Measurements from ENCODE around the gene TMTC4. TPM values are rescaled to one million over a fixed set of nuclear protein-coding genes. Genes with fewer than 3 reads are reported as not detected.
A peak's percentile ranks its signal among the peaks of the same experiment; 100 is the strongest.
"Not testable (repeated sequence)": the region's sequence is repeated elsewhere in the genome, so short reads cannot be mapped to it uniquely, and the experiment has no call there.

The TMTC4 gene
- total RNA-seq, 2 donors from 2014 or later: 16.1 to 18.1 TPM

- Mint-ChIP-seq H3K27ac (no peak overlapping the region), H3K4me1 (ENCODE audit: low read depth) (no peaks in the 10 kb centered on the region), H3K27me3 (ENCODE audit: low read depth) (no peaks in the 10 kb centered on the region), H3K36me3 (ENCODE audit: insufficient read depth in 2 of 2) (peaks cover 0 to 5% of the 10 kb centered on the region in 2 donors), H3K9me3 (no peaks in the 10 kb centered on the region), H3K4me3 (no peak overlapping the region)
- DNase-seq: no peak
- no peak for ATAC-seq (replicated peaks in 1 of 2)
Observed at GRCh38 chr13:100637380-100637779, 37.2 kb downstream of the TMTC4 start.

DNA sequence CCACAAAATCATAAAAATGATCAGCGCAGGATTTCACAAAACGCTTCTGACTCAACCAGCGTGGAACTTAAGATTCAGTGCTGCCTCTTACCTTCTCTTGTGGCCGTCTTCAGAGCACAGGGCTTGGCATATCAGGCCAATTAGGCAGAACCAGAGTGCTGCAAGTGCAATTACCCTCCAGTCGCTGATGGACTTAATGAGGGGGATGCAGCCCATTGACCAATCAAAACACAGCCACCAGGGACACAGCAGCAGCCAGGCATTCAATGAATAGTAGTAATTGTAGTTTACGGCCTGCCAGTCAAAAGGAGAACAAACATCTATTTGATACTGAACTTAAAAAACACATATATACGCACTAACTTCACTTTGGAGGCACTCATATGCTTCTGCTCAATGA, 38.2 kb downstream of the TMTC4 start:
- H3K4me3 Mint-ChIP-seq: no peak overlapping the region
- no peaks in the 10 kb centered on the region for H3K9me3 Mint-ChIP-seq
- H3K27me3 Mint-ChIP-seq (ENCODE audit: low read depth): no peaks in the 10 kb centered on the region
- H3K27ac Mint-ChIP-seq: no peak overlapping the region
- ATAC-seq (replicated peaks in 1 of 2) (no peak), DNase-seq (no peak)
- peaks cover 0 to 3% of the 10 kb centered on the region in 2 donors for H3K36me3 Mint-ChIP-seq (ENCODE audit: insufficient read depth in 2 of 2)
- no peaks in the 10 kb centered on the region for H3K4me1 Mint-ChIP-seq (ENCODE audit: low read depth)

GRCh38 chr13:100636004-100636403, 38.6 kb downstream of the TMTC4 start:
- Mint-ChIP-seq H3K4me3 (no peak overlapping the region), H3K27ac (no peak overlapping the region), H3K36me3 (ENCODE audit: insufficient read depth in 2 of 2) (peaks cover 0 to 3% of the 10 kb centered on the region in 2 donors), H3K9me3 (no peaks in the 10 kb centered on the region), H3K4me1 (ENCODE audit: low read depth) (no peaks in the 10 kb centered on the region), H3K27me3 (ENCODE audit: low read depth) (no peaks in the 10 kb centered on the region)
- DNase-seq (no peak), ATAC-seq (replicated peaks in 1 of 2) (no peak)

DNA sequence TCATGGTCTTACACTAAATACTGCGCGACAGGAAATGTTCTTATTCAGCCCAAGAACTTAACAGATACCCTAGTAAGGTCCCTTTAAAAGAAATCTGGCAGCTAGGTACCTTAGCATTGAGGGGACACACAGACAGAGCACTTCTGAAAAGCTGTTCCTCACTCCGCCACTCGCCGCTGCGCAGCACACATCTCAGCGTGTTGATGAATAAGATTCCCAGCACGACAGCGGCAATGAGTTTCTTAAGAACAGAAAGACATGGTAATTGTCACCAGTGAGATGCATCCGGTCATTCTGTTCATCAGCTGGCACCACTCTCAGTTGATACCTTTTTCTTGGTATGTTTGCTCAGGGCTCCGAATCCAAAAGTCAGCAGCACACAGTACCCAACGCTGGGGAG, 39.9 kb downstream of the TMTC4 start:
- H3K9me3 Mint-ChIP-seq: no peaks in the 10 kb centered on the region
- H3K36me3 Mint-ChIP-seq (ENCODE audit: insufficient read depth in 2 of 2): peaks cover 0 to 2% of the 10 kb centered on the region in 2 donors
- ATAC-seq (replicated peaks in 1 of 2) (no peak), DNase-seq (no peak)
- no peak overlapping the region for H3K4me3 Mint-ChIP-seq
- H3K27ac Mint-ChIP-seq: no peak overlapping the region
- no peaks in the 10 kb centered on the region for H3K4me1 Mint-ChIP-seq (ENCODE audit: low read depth)
- H3K27me3 Mint-ChIP-seq (ENCODE audit: low read depth): no peaks in the 10 kb centered on the region

DNA sequence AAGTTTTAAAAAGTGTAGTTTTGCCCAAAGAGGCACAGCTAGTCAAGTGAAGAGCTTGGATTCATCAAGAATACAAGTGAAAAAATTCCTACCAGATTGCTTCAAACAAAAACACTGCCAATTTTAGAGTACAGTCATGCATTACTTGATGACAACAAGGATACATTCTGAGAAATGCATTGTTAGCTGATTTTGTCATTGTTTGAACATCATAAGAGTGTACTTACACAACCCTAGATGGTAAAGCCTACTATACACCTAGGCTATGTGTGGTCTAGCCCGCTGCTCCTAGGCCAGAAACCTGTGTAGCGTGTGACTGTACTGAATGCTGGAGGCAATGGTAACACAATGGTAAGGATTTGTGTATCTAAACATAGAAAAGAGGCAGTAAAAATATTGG, 41.1 kb downstream of the TMTC4 start:
- Mint-ChIP-seq H3K9me3 (no peaks in the 10 kb centered on the region), H3K36me3 (ENCODE audit: insufficient read depth in 2 of 2) (peaks cover 3 to 5% of the 10 kb centered on the region in 2 donors), H3K4me1 (ENCODE audit: low read depth) (no peaks in the 10 kb centered on the region), H3K4me3 (no peak overlapping the region), H3K27ac (no peak overlapping the region), H3K27me3 (ENCODE audit: low read depth) (no peaks in the 10 kb centered on the region)
- ATAC-seq (replicated peaks in 1 of 2) (no peak), DNase-seq (no peak)

DNA sequence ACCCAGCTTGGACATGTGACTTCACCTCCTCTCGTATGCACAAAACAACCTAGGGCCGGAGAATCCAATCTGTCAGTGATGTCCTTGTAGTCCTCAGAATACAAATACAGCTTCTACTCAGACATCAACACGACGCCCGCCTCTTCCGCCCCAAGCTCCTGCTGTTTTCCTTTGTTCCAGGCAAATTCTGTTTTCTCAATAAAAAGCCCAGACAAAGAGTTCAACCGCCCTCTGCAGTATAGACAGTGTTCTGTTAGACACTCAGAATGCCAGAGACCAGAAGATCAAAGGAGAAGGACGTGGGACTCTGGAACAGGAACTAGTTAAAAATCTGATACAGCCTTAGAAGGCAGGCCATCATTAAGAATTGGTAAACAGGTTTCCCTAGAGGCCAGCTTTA, 44.0 kb downstream of the TMTC4 start:
- peaks cover 4 to 7% of the 10 kb centered on the region in 2 donors for H3K36me3 Mint-ChIP-seq (ENCODE audit: insufficient read depth in 2 of 2)
- no peaks in the 10 kb centered on the region for H3K9me3 Mint-ChIP-seq
- no peak for DNase-seq
- no peak overlapping the region for H3K27ac Mint-ChIP-seq
- H3K4me3 Mint-ChIP-seq: no peak overlapping the region
- ATAC-seq (replicated peaks in 1 of 2): no peak
- no peaks in the 10 kb centered on the region for H3K27me3 Mint-ChIP-seq (ENCODE audit: low read depth)
- no peaks in the 10 kb centered on the region for H3K4me1 Mint-ChIP-seq (ENCODE audit: low read depth)

- no peak overlapping the region for H3K27ac Mint-ChIP-seq
- H3K36me3 Mint-ChIP-seq (ENCODE audit: insufficient read depth in 2 of 2): peaks cover 12 to 15% of the 10 kb centered on the region in 2 donors
- H3K4me1 Mint-ChIP-seq (ENCODE audit: low read depth): no peaks in the 10 kb centered on the region
- DNase-seq (no peak), ATAC-seq (replicated peaks in 1 of 2) (no peak)
- no peaks in the 10 kb centered on the region for H3K27me3 Mint-ChIP-seq (ENCODE audit: low read depth)
- H3K4me3 Mint-ChIP-seq: no peak overlapping the region
- peaks cover 0 to 2% of the 10 kb centered on the region in 2 donors for H3K9me3 Mint-ChIP-seq
Observed at GRCh38 chr13:100627120-100627519, 47.5 kb downstream of the TMTC4 start.

GRCh38 chr13:100625447-100625846, 49.1 kb downstream of the TMTC4 start:
- H3K4me1 Mint-ChIP-seq (ENCODE audit: low read depth): no peaks in the 10 kb centered on the region
- no peak overlapping the region for H3K4me3 Mint-ChIP-seq
- H3K36me3 Mint-ChIP-seq (ENCODE audit: insufficient read depth in 2 of 2): peaks cover 15 to 18% of the 10 kb centered on the region in 2 donors
- ATAC-seq (replicated peaks in 1 of 2) (no peak), DNase-seq (no peak)
- peaks cover 0 to 2% of the 10 kb centered on the region in 2 donors for H3K9me3 Mint-ChIP-seq
- H3K27ac Mint-ChIP-seq: no peak overlapping the region
- H3K27me3 Mint-ChIP-seq (ENCODE audit: low read depth): no peaks in the 10 kb centered on the region

DNA sequence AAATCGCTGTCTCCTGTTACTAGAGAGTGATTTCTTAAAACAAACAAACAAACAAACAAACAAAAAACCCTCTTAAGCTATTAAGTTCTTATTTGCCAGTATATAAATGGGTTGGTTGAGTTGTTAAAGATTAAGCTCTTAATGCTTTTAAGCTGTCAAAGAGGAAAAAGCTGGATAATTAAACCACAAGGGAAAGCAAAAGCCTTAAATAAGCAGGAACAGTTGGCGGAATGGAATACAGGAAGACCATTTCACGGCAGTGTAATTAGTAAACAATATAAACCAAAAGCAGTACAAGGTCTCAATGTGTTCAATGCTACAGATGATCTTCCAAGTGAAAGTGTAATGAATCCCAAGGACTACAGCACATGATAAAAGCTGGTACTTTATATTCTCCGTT, 53.8 kb downstream of the TMTC4 start:
- Mint-ChIP-seq H3K9me3 (peaks cover 0 to 2% of the 10 kb centered on the region in 2 donors), H3K36me3 (ENCODE audit: insufficient read depth in 2 of 2) (peaks cover 10 to 13% of the 10 kb centered on the region in 2 donors), H3K4me3 (no peak overlapping the region), H3K4me1 (ENCODE audit: low read depth) (peaks cover 7% of the 10 kb centered on the region), H3K27me3 (ENCODE audit: low read depth) (no peaks in the 10 kb centered on the region), H3K27ac (peak overlapping the region; percentile 78)
- ATAC-seq (replicated peaks in 1 of 2) (no peak), DNase-seq (no peak)

GRCh38 chr13:100619940-100620339, 54.7 kb downstream of the TMTC4 start:
- H3K4me3 Mint-ChIP-seq: peak overlapping the region in 1 of 2 donors; percentile 1
- H3K27me3 Mint-ChIP-seq (ENCODE audit: low read depth): no peaks in the 10 kb centered on the region
- H3K27ac Mint-ChIP-seq: peak overlapping the region; percentile 78
- ATAC-seq (replicated peaks in 1 of 2) (peak; percentile 43 to 63), DNase-seq (no peak)
- H3K4me1 Mint-ChIP-seq (ENCODE audit: low read depth): peaks cover 7% of the 10 kb centered on the region
- H3K9me3 Mint-ChIP-seq: peaks cover 0 to 2% of the 10 kb centered on the region in 2 donors
- peaks cover 8 to 13% of the 10 kb centered on the region in 2 donors for H3K36me3 Mint-ChIP-seq (ENCODE audit: insufficient read depth in 2 of 2)

- not testable (repeated sequence) for H3K27me3 Mint-ChIP-seq (ENCODE audit: low read depth); H3K4me1 Mint-ChIP-seq (ENCODE audit: low read depth); ATAC-seq (replicated peaks in 1 of 2); H3K27ac Mint-ChIP-seq; H3K9me3 Mint-ChIP-seq; DNase-seq; H3K4me3 Mint-ChIP-seq
- peaks cover 7 to 12% of the 10 kb centered on the region in 2 donors for H3K36me3 Mint-ChIP-seq (ENCODE audit: insufficient read depth in 2 of 2)
Observed at GRCh38 chr13:100618897-100619296, 55.7 kb downstream of the TMTC4 start.

GRCh38 chr13:100613031-100613430, 61.6 kb downstream of the TMTC4 start:
- no peak for DNase-seq
- Mint-ChIP-seq H3K36me3 (ENCODE audit: insufficient read depth in 2 of 2) (no peaks in the 10 kb centered on the region), H3K27ac (no peak overlapping the region), H3K27me3 (ENCODE audit: low read depth) (no peaks in the 10 kb centered on the region), H3K4me1 (ENCODE audit: low read depth) (peaks cover 13% of the 10 kb centered on the region), H3K4me3 (no peak overlapping the region), H3K9me3 (no peaks in the 10 kb centered on the region)
- ATAC-seq (replicated peaks in 1 of 2): no peak

GRCh38 chr13:100611678-100612492, 62.7 kb downstream of the TMTC4 start:
- Mint-ChIP-seq H3K4me3 (no peak overlapping the region), H3K9me3 (no peaks in the 10 kb centered on the region), H3K27me3 (ENCODE audit: low read depth) (no peaks in the 10 kb centered on the region), H3K4me1 (ENCODE audit: low read depth) (peaks cover 14% of the 10 kb centered on the region), H3K27ac (no peak overlapping the region), H3K36me3 (ENCODE audit: insufficient read depth in 2 of 2) (peaks cover 0 to 2% of the 10 kb centered on the region in 2 donors)
- ATAC-seq (replicated peaks in 1 of 2) (no peak), DNase-seq (no peak)
